GM23338 (cell line): Measurements from ENCODE around the gene MYRF. TPM values are rescaled to one million over a fixed set of nuclear protein-coding genes. Genes with fewer than 3 reads are reported as not detected.

Source experiments
- ATAC-seq: fragments of 200-7000 bp; cut with Tn5 transposase; 3 replicates; pipeline ENCODE4 v1.9.1; 2020
- DNase-seq: peaks from one replicate; pipeline ENCODE4 v3.0.0-alpha.2; 2015; ENCODE audit warnings: low spot score
- H2AFZ ChIP-seq: fragments of 200-600 bp; sonication (generic); 2 replicates; pipeline ENCODE4 v1.8.0; 2016; ENCODE audit warnings: antibody characterized with exemption, mild to moderate bottlenecking, moderate library complexity
- H3F3A ChIP-seq: fragments of 200-600 bp; sonication (generic); replicated peaks from 2 replicates; pipeline ENCODE4 v1.8.0; 2017; ENCODE audit warnings: antibody characterized with exemption, mixed run types, low read depth
- H3K27ac ChIP-seq: fragments of 200-600 bp; sonication (generic); 2 replicates; pipeline ENCODE4 v1.6.1; 2016; ENCODE audit warnings: low read depth
- H3K27me3 ChIP-seq: fragments of 200-600 bp; sonication (generic); 2 replicates; pipeline ENCODE4 v1.8.0; 2016; ENCODE audit warnings: mild to moderate bottlenecking, mixed run types, moderate library complexity; ENCODE audit not compliant: insufficient read depth
- H3K36me3 ChIP-seq: fragments of 200-600 bp; sonication (generic); 2 replicates; pipeline ENCODE4 v1.8.0; 2016; ENCODE audit warnings: mild to moderate bottlenecking; ENCODE audit not compliant: insufficient read depth
- H3K4me1 ChIP-seq: fragments of 200-600 bp; sonication (generic); 2 replicates; pipeline ENCODE4 v1.8.0; 2016; ENCODE audit warnings: mild to moderate bottlenecking, moderate library complexity; ENCODE audit not compliant: insufficient read depth
- H3K4me2 ChIP-seq: fragments of 200-600 bp; sonication (generic); 2 replicates; pipeline ENCODE4 v1.7.1; 2017; ENCODE audit warnings: mixed run types
- H3K4me3 ChIP-seq: fragments of 200-600 bp; sonication (generic); 2 replicates; pipeline ENCODE4 v1.6.1; 2016; ENCODE audit warnings: mixed run types
- H3K79me2 ChIP-seq: fragments of 200-600 bp; sonication (generic); replicated peaks from 2 replicates; pipeline ENCODE4 v1.8.0; 2017; ENCODE audit warnings: mild to moderate bottlenecking; ENCODE audit not compliant: insufficient read depth
- H3K9me2 ChIP-seq: fragments of 200-600 bp; sonication (generic); 2 replicates; pipeline ENCODE4 v1.8.0; 2017; ENCODE audit not compliant: insufficient read depth
- H4K20me1 ChIP-seq: fragments of 200-600 bp; sonication (generic); replicated peaks from 2 replicates; pipeline ENCODE4 v1.8.0; 2017; ENCODE audit warnings: mild to moderate bottlenecking; ENCODE audit not compliant: insufficient read depth
- H3K27ac Mint-ChIP-seq: 2 replicates; pipeline ENCODE4 v1.8.0; 2020; ENCODE audit warnings: inconsistent platforms, mild to moderate bottlenecking, moderate library complexity, mixed read lengths
- H3K27me3 Mint-ChIP-seq: 3 replicates; pipeline ENCODE4 v1.8.0; 2022; ENCODE audit warnings: low read depth, mild to moderate bottlenecking, moderate library complexity, mixed read lengths, inconsistent platforms; ENCODE audit not compliant: insufficient read depth, poor library complexity
- H3K36me3 Mint-ChIP-seq: 3 replicates; pipeline ENCODE4 v1.8.0; 2021; ENCODE audit warnings: low read depth, mild to moderate bottlenecking, inconsistent platforms, moderate library complexity, mixed read lengths
- H3K4me1 Mint-ChIP-seq: 3 replicates; pipeline ENCODE4 v1.8.0; 2020; ENCODE audit warnings: mild to moderate bottlenecking, inconsistent platforms, mixed read lengths
- H3K4me3 Mint-ChIP-seq: 3 replicates; pipeline ENCODE4 v1.8.0; 2021; ENCODE audit warnings: moderate library complexity, mild to moderate bottlenecking, inconsistent platforms, mixed read lengths
- H3K9me3 Mint-ChIP-seq: 3 replicates; pipeline ENCODE4 v1.8.0; 2020; ENCODE audit warnings: moderate library complexity, mild to moderate bottlenecking, inconsistent platforms, mixed read lengths
- CREB1 ChIP-seq: fragments of 250-450 bp; sonication (Bioruptor Pico); IDR thresholded peaks from 2 replicates; pipeline ENCODE4 v1.5.0; 2020; ENCODE audit warnings: low read depth, mild to moderate bottlenecking, moderate library complexity
- ETS1 ChIP-seq: IDR thresholded peaks from 2 replicates; pipeline ENCODE4 v1.6.1; 2016; ENCODE audit warnings: antibody characterized with exemption
- EZH2phosphoT487 ChIP-seq: fragments of 200-600 bp; sonication (generic); IDR thresholded peaks from one replicate; pipeline ENCODE4 v1.8.1; 2018; ENCODE audit warnings: antibody characterized with exemption; ENCODE audit not compliant: unreplicated experiment
- JUNB ChIP-seq: IDR thresholded peaks from one replicate; pipeline ENCODE4 v1.6.1; 2016; ENCODE audit warnings: antibody characterized with exemption; ENCODE audit not compliant: unreplicated experiment
- NANOG ChIP-seq: IDR thresholded peaks from 2 replicates; pipeline ENCODE4 v1.6.1; 2016; ENCODE audit warnings: antibody characterized with exemption, borderline replicate concordance
- POLR2AphosphoS5 ChIP-seq: IDR thresholded peaks from 2 replicates; pipeline ENCODE4 v1.6.1; 2016; ENCODE audit warnings: antibody characterized with exemption, low read depth
- ZNF462 ChIP-seq: fragments of 250-450 bp; sonication (Bioruptor Pico); IDR thresholded peaks from 2 replicates; pipeline ENCODE4 v1.5.0; 2020; ENCODE audit warnings: mild to moderate bottlenecking, moderate library complexity
- polyA plus RNA-seq: library from polyadenylated mRNA; unstranded; fragments of >200 nt; fragmentation: Nextera tagmentation; extraction: Ambion mirVana; gene quantifications from 2 replicates; pipeline ENCODE4 v1.2.1, GENCODE V29; 2016
- total RNA-seq: library from RNA; depleted of rRNA; stranded (reverse); fragments of >200 nt; shearing (Covaris generic); gene quantifications from 2 replicates; pipeline ENCODE4 v1.2.3, GENCODE V29; 2014

MYRF gene
- total and polyA plus RNA-seq, 2 experiments from 2014 or later = 1.9 to 5.5 TPM

GRCh38 chr11:61803889-61804647 lies 51.6 kb downstream of the MYRF start:
- TF ChIP-seq EZH2phosphoT487 = no peak
- H3K27me3 Mint-ChIP-seq = peaks cover 3% of the 10 kb centered on the region
- H3K4me3 ChIP-seq = no peak overlapping the region
- H3K9me3 Mint-ChIP-seq = no peaks in the 10 kb centered on the region
- peaks cover 13% of the 10 kb centered on the region for H4K20me1 ChIP-seq
- ATAC-seq (no peak), DNase-seq (no peak)
- no peak overlapping the region for H3K27ac ChIP-seq
- no peak overlapping the region for H3K4me3 Mint-ChIP-seq
- no peak overlapping the region for H3K27ac Mint-ChIP-seq
- H3K4me1 ChIP-seq = no peaks in the 10 kb centered on the region
- no peak overlapping the region for H3K4me2 ChIP-seq
- no peaks in the 10 kb centered on the region for H3K27me3 ChIP-seq
- H2AFZ ChIP-seq = no peak overlapping the region
- peaks cover 89% of the 10 kb centered on the region for H3K36me3 Mint-ChIP-seq
- H3K79me2 ChIP-seq = no peaks in the 10 kb centered on the region; the same call in 1 of the 2 replicates
- peaks cover 11% of the 10 kb centered on the region for H3F3A ChIP-seq
- no peaks in the 10 kb centered on the region for H3K9me2 ChIP-seq
- H3K36me3 ChIP-seq = peaks cover 45% of the 10 kb centered on the region
- no peaks in the 10 kb centered on the region for H3K4me1 Mint-ChIP-seq

- Histone ChIP-seq H3K4me1 (no peaks in the 10 kb centered on the region), H2AFZ (no peak overlapping the region), H3K27ac (no peak overlapping the region), H3K79me2 (no peaks in the 10 kb centered on the region), H3K4me2 (no peak overlapping the region), H4K20me1 (peaks cover 13% of the 10 kb centered on the region), H3K27me3 (no peaks in the 10 kb centered on the region), H3F3A (peaks cover 8% of the 10 kb centered on the region; the same call in 1 of the 2 replicates), H3K4me3 (no peak overlapping the region), H3K9me2 (no peaks in the 10 kb centered on the region), H3K36me3 (peaks cover 56% of the 10 kb centered on the region)
- ATAC-seq = no peak
- Mint-ChIP-seq H3K36me3 (peaks cover 87% of the 10 kb centered on the region), H3K9me3 (no peaks in the 10 kb centered on the region), H3K4me1 (no peaks in the 10 kb centered on the region), H3K27ac (no peak overlapping the region), H3K27me3 (peaks cover 3% of the 10 kb centered on the region), H3K4me3 (no peak overlapping the region)
- no peak for TF ChIP-seq NANOG
- TF ChIP-seq CREB1 (CRISPR knock-in tag) = no peak
- no peak for TF ChIP-seq EZH2phosphoT487
- no peak for TF ChIP-seq JUNB
- no peak for TF ChIP-seq ETS1
- no peak for TF ChIP-seq POLR2AphosphoS5
- no peak for DNase-seq
Measured at GRCh38 chr11:61805146-61805545, 52.7 kb downstream of the MYRF start.

GRCh38 chr11:61806785-61807184 lies 54.3 kb downstream of the MYRF start:
- Mint-ChIP-seq H3K4me3 (no peak overlapping the region), H3K36me3 (peaks cover 90% of the 10 kb centered on the region), H3K9me3 (no peaks in the 10 kb centered on the region), H3K27ac (no peak overlapping the region), H3K27me3 (peaks cover 3% of the 10 kb centered on the region), H3K4me1 (no peaks in the 10 kb centered on the region)
- Histone ChIP-seq H3K4me1 (no peaks in the 10 kb centered on the region), H3K79me2 (no peaks in the 10 kb centered on the region), H4K20me1 (peaks cover 12% of the 10 kb centered on the region), H3K4me3 (no peak overlapping the region), H3K9me2 (no peaks in the 10 kb centered on the region), H3K27me3 (no peaks in the 10 kb centered on the region), H3F3A (peaks cover 4% of the 10 kb centered on the region; the same call in 1 of the 2 replicates), H3K4me2 (no peak overlapping the region), H3K27ac (no peak overlapping the region), H2AFZ (no peak overlapping the region), H3K36me3 (peaks cover 55% of the 10 kb centered on the region)
- TF ChIP-seq ZNF462 (no peak), ETS1 (no peak), CREB1 (CRISPR knock-in tag) (no peak), POLR2AphosphoS5 (no peak)
- ATAC-seq (no peak), DNase-seq (no peak)
